HepG2 (cell line): ENCODE results near the gene VTI1B. TPM values are rescaled to one million over a fixed set of nuclear protein-coding genes. Genes with fewer than 3 reads are reported as not detected.

Experiments used
- AKAP8 ChIP-seq: sonication (generic); formaldehyde crosslinking; IDR thresholded peaks from 2 replicates; pipeline ENCODE4 v1.5.1; 2020; ENCODE audit warnings: mild to moderate bottlenecking, missing genetic modification reagents
- CENPX ChIP-seq: sonication (generic); formaldehyde crosslinking; IDR thresholded peaks from 2 replicates; pipeline ENCODE4 v1.9.0; 2021; ENCODE audit warnings: mild to moderate bottlenecking, missing genetic modification reagents, moderate library complexity
- EZH2 ChIP-seq: conservative IDR thresholded peaks from 2 replicates; pipeline ENCODE4 v1.6.1; 2012; ENCODE audit warnings: mild to moderate bottlenecking, low read depth, low read length, moderate library complexity
- FOXK2 ChIP-seq: fragments of 450-650 bp; IDR thresholded peaks from 2 replicates; pipeline ENCODE4 v1.6.1; 2016
- GATAD2A ChIP-seq: IDR thresholded peaks from 2 replicates; pipeline ENCODE4 v1.6.1; 2016
- HHEX ChIP-seq: IDR thresholded peaks from 2 replicates; pipeline ENCODE4 v1.6.1; 2016; ENCODE audit warnings: control low read depth
- IKZF1 ChIP-seq: fragments of 450-650 bp; IDR thresholded peaks from 2 replicates; pipeline ENCODE4 v1.7.1; 2016
- ISL2 ChIP-seq: sonication (generic); formaldehyde crosslinking; IDR thresholded peaks from 2 replicates; pipeline ENCODE4 v1.5.0; 2020; ENCODE audit warnings: missing genetic modification reagents
- KAT2B ChIP-seq: fragments of 150-350 bp; IDR thresholded peaks from 2 replicates; pipeline ENCODE4 v1.6.1; 2014; ENCODE audit warnings: low read depth, low read length, borderline replicate concordance
- NR1H2 ChIP-seq: sonication (generic); formaldehyde crosslinking; IDR thresholded peaks from 2 replicates; pipeline ENCODE4 v1.8.1; 2022; ENCODE audit warnings: low read depth, missing genetic modification reagents, borderline replicate concordance
- PAF1 ChIP-seq: IDR thresholded peaks from 2 replicates; pipeline ENCODE4 v1.6.1; 2016; ENCODE audit warnings: missing genetic modification reagents, missing compliant biosample characterization
- RAD21 ChIP-seq: fragments of 450-650 bp; formaldehyde crosslinking; IDR thresholded peaks from 2 replicates; pipeline ENCODE4 v1.5.0; 2020; ENCODE audit warnings: mild to moderate bottlenecking
- REPIN1 ChIP-seq: sonication (generic); formaldehyde crosslinking; IDR thresholded peaks from 2 replicates; pipeline ENCODE4 v1.8.0; 2022; ENCODE audit warnings: missing genetic modification reagents, low read depth, mild to moderate bottlenecking, borderline replicate concordance
- SKI ChIP-seq: fragments of 450-650 bp; IDR thresholded peaks from one replicate; pipeline ENCODE4 v1.6.1; 2018; ENCODE audit warnings: mild to moderate bottlenecking; ENCODE audit not compliant: partially characterized antibody
- SNAI1 ChIP-seq: sonication (generic); formaldehyde crosslinking; IDR thresholded peaks from 2 replicates; pipeline ENCODE4 v1.5.0; 2020; ENCODE audit warnings: mild to moderate bottlenecking, missing genetic modification reagents, borderline replicate concordance
- SP4 ChIP-seq: sonication (generic); formaldehyde crosslinking; IDR thresholded peaks from 2 replicates; pipeline ENCODE4 v1.8.1; 2023; ENCODE audit warnings: mild to moderate bottlenecking, missing genetic modification reagents
- WIZ ChIP-seq: sonication (generic); formaldehyde crosslinking; IDR thresholded peaks from 2 replicates; pipeline ENCODE4 v1.5.1; 2020; ENCODE audit warnings: mild to moderate bottlenecking, missing genetic modification reagents
- XBP1 ChIP-seq: sonication (generic); formaldehyde crosslinking; IDR thresholded peaks from 2 replicates; pipeline ENCODE4 v1.5.0; 2020; ENCODE audit warnings: missing genetic modification reagents
- ZBTB7A ChIP-seq: sonication (generic); formaldehyde crosslinking; IDR thresholded peaks from 2 replicates; pipeline ENCODE4 v1.8.0; 2022; ENCODE audit warnings: mild to moderate bottlenecking, missing genetic modification reagents
- ZNF10 ChIP-seq: sonication (generic); formaldehyde crosslinking; IDR thresholded peaks from 2 replicates; pipeline ENCODE4 v1.4.0; 2020; ENCODE audit warnings: mild to moderate bottlenecking, low read depth, missing genetic modification reagents, borderline replicate concordance
- ZNF460 ChIP-seq: sonication (generic); formaldehyde crosslinking; IDR thresholded peaks from 2 replicates; pipeline ENCODE4 v1.5.1; 2020; ENCODE audit warnings: missing genetic modification reagents, mild to moderate bottlenecking, borderline replicate concordance
- ZNF484 ChIP-seq: sonication (generic); formaldehyde crosslinking; IDR thresholded peaks from 2 replicates; pipeline ENCODE4 v1.5.1; 2020; ENCODE audit warnings: mild to moderate bottlenecking, low read depth, missing genetic modification reagents, borderline replicate concordance
- ZNF720 ChIP-seq: sonication (generic); formaldehyde crosslinking; IDR thresholded peaks from 2 replicates; pipeline ENCODE4 v1.4.0; 2020; ENCODE audit warnings: missing genetic modification reagents
- ZNF761 ChIP-seq: sonication (generic); formaldehyde crosslinking; conservative IDR thresholded peaks from 2 replicates; pipeline ENCODE4 v1.4.0; 2020; ENCODE audit warnings: mild to moderate bottlenecking, missing genetic modification reagents
- ZZZ3 ChIP-seq: sonication (generic); formaldehyde crosslinking; IDR thresholded peaks from 2 replicates; pipeline ENCODE4 v1.4.0; 2020; ENCODE audit warnings: missing genetic modification reagents, mild to moderate bottlenecking, borderline replicate concordance
- polyA plus RNA-seq, 8 experiments: library from polyadenylated mRNA; depleted of rRNA in 3 of 8; stranded (reverse) in 7 of 8; unstranded in 1 of 8; fragments of >200 nt; fragmentation: Illumina TruSeq in 4 of 8; extraction: Trizol in 4 of 8; gene quantifications; 2 replicates each; pipeline versions ENCODE4 v1.2.1 to v1.2.3, GENCODE V29; 2011 to 2016; ENCODE audit warnings: low read depth in 4 of 8, missing spikeins in 1 of 8, mixed read lengths in 1 of 8; ENCODE audit not compliant: insufficient read depth in 1 of 8
- total RNA-seq, 5 experiments: library from RNA; depleted of rRNA; stranded (reverse); fragments of >200 nt; fragmentation: Illumina TruSeq; extraction: Trizol; gene quantifications; 2 replicates each; pipeline ENCODE4 v1.2.3, GENCODE V29; 2016; ENCODE audit warnings: low read depth in 1 of 5
- TF ChIP-seq, protein P1 (sequence below): IDR thresholded peaks from 2 replicates; pipeline ENCODE4 v1.6.1; 2016; ENCODE audit warnings: low read depth, borderline replicate concordance
- TF ChIP-seq, protein P2 (sequence below): sonication (generic); formaldehyde crosslinking; IDR thresholded peaks from 2 replicates; pipeline ENCODE4 v1.5.0; 2020; ENCODE audit warnings: mild to moderate bottlenecking, missing genetic modification reagents
- TF ChIP-seq, protein P3 (sequence below): sonication (generic); formaldehyde crosslinking; IDR thresholded peaks from 2 replicates; pipeline ENCODE4 v1.4.0; 2020; ENCODE audit warnings: missing genetic modification reagents, borderline replicate concordance
- TF ChIP-seq, protein P4 (sequence below): sonication (generic); formaldehyde crosslinking; IDR thresholded peaks from 2 replicates; pipeline ENCODE4 v1.5.0; 2020; ENCODE audit warnings: missing genetic modification reagents

VTI1B gene
- total and polyA plus RNA-seq, 2 of the 13 experiments (the other 11 are each of a cell fraction or from before 2014, with no cell fraction given), result 39.0 to 103 TPM

DNA sequence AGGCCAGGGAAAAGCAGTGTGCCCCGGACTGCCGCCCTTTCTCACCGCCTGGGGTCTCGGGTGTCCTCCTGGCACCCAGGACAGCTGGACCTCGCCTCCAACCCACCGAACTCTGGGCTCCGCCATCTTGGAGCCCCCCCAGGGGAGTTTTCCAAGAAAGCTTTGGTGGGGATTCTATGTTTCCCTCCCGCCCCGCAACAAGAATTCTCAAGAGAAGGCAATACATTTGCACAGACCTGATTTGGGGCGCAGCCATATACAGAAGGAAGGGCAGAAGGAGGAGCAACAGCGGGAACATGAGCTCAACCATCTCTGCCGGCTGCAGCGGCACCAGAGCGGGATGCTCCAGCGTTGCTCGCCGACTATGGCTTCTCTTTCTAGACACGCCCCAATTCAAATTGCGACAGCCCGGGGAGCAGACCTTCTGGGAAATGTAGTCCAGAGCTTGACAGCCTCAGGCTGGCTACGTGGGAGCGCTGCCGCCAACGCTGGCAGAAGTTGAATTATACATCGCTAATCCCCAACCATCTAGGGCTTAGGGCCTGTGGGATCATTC is 21.0 kb upstream of the VTI1B start, which contains the start of gene RDH11 (continued):
- TF ChIP-seq ZNF460 (CRISPR knock-in tag) (no peak), ISL2 (peak; percentile 36; the same call in 1 of the 2 replicates), SP4 (CRISPR knock-in tag) (peak; percentile 13; the same call in 1 of the 2 replicates), ZZZ3 (CRISPR knock-in tag) (no peak), EZH2 (no peak), ZBTB7A (no peak), FOXK2 (no peak), XBP1 (no peak), SKI (no peak), ZNF10 (CRISPR knock-in tag) (no peak), AKAP8 (CRISPR knock-in tag) (no peak), RAD21 (CRISPR knock-in tag) (0 out of 2 replicates have a peak, but pooled peaks have one; percentile 17), ZNF484 (CRISPR knock-in tag) (no peak), WIZ (no peak), GATAD2A (CRISPR knock-in tag) (no peak), CENPX (CRISPR knock-in tag) (no peak), NR1H2 (no peak), HHEX (CRISPR knock-in tag) (no peak), IKZF1 (no peak), ZNF720 (CRISPR knock-in tag) (no peak), KAT2B (no peak), PAF1 (CRISPR knock-in tag) (no peak), SNAI1 (CRISPR knock-in tag) (0 out of 2 replicates have a peak, but pooled peaks have one; percentile 26), ZNF761 (peak; percentile 70; the same call in 1 of the 2 replicates), REPIN1 (CRISPR knock-in tag) (0 out of 2 replicates have a peak, but pooled peaks have one; percentile 7)
- TF ChIP-seq, protein P1, sequence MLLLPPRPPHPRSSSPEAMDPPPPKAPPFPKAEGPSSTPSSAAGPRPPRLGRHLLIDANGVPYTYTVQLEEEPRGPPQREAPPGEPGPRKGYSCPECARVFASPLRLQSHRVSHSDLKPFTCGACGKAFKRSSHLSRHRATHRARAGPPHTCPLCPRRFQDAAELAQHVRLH (CRISPR knock-in tag), result no peak
- TF ChIP-seq, protein P2, sequence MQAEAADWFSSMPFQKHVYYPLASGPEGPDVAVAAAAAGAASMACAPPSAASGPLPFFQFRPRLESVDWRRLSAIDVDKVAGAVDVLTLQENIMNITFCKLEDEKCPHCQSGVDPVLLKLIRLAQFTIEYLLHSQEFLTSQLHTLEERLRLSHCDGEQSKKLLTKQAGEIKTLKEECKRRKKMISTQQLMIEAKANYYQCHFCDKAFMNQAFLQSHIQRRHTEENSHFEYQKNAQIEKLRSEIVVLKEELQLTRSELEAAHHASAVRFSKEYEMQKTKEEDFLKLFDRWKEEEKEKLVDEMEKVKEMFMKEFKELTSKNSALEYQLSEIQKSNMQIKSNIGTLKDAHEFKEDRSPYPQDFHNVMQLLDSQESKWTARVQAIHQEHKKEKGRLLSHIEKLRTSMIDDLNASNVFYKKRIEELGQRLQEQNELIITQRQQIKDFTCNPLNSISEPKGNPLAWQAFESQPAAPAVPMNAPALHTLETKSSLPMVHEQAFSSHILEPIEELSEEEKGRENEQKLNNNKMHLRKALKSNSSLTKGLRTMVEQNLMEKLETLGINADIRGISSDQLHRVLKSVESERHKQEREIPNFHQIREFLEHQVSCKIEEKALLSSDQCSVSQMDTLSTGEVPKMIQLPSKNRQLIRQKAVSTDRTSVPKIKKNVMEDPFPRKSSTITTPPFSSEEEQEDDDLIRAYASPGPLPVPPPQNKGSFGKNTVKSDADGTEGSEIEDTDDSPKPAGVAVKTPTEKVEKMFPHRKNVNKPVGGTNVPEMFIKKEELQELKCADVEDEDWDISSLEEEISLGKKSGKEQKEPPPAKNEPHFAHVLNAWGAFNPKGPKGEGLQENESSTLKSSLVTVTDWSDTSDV (CRISPR knock-in tag), result no peak
- TF ChIP-seq, protein P3, sequence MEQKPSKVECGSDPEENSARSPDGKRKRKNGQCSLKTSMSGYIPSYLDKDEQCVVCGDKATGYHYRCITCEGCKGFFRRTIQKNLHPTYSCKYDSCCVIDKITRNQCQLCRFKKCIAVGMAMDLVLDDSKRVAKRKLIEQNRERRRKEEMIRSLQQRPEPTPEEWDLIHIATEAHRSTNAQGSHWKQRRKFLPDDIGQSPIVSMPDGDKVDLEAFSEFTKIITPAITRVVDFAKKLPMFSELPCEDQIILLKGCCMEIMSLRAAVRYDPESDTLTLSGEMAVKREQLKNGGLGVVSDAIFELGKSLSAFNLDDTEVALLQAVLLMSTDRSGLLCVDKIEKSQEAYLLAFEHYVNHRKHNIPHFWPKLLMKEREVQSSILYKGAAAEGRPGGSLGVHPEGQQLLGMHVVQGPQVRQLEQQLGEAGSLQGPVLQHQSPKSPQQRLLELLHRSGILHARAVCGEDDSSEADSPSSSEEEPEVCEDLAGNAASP (CRISPR knock-in tag), result no peak
- TF ChIP-seq, protein P4, sequence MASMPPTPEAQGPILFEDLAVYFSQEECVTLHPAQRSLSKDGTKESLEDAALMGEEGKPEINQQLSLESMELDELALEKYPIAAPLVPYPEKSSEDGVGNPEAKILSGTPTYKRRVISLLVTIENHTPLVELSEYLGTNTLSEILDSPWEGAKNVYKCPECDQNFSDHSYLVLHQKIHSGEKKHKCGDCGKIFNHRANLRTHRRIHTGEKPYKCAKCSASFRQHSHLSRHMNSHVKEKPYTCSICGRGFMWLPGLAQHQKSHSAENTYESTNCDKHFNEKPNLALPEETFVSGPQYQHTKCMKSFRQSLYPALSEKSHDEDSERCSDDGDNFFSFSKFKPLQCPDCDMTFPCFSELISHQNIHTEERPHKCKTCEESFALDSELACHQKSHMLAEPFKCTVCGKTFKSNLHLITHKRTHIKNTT (CRISPR knock-in tag), result no peak
